HepG2 (cell line): ENCODE measurements around the gene SMIM20. TPM values are rescaled to one million over a fixed set of nuclear protein-coding genes. Genes with fewer than 3 reads are reported as not detected.

Experiments used
- ARNT ChIP-seq: fragments of 450-650 bp; IDR thresholded peaks from 2 replicates; pipeline ENCODE4 v1.6.1; 2017
- E2F2 ChIP-seq: sonication (generic); formaldehyde crosslinking; IDR thresholded peaks from 2 replicates; pipeline ENCODE4 v1.4.0; 2020; ENCODE audit warnings: missing genetic modification reagents, borderline replicate concordance
- HMGA1 ChIP-seq: sonication (generic); formaldehyde crosslinking; conservative IDR thresholded peaks from 2 replicates; pipeline ENCODE4 v1.4.0; 2020; ENCODE audit warnings: missing genetic modification reagents
- HNF4A ChIP-seq: sonication (generic); formaldehyde crosslinking; IDR thresholded peaks from 2 replicates; pipeline ENCODE4 v1.4.0; 2020; ENCODE audit warnings: missing genetic modification reagents
- LCORL ChIP-seq, 2 experiments: fragments of 450-650 bp in 1 of 2; sonication (generic) in 1 of 2; formaldehyde crosslinking in 1 of 2; IDR thresholded peaks; 2 replicates each; pipeline versions ENCODE4 v1.5.0 to v1.6.1; 2017 to 2020; ENCODE audit warnings: antibody characterized with exemption in 1 of 2, missing genetic modification reagents in 1 of 2
- MAX ChIP-seq: IDR thresholded peaks from 2 replicates; pipeline ENCODE4 v1.6.1; 2012; ENCODE audit warnings: inconsistent platforms
- MAZ ChIP-seq, 2 experiments: sonication (generic) in 1 of 2; formaldehyde crosslinking in 1 of 2; IDR thresholded peaks; 2 replicates each; pipeline versions ENCODE4 v1.5.0 to v1.6.1; 2012 to 2020; ENCODE audit warnings: low read depth in 2 of 2, mild to moderate bottlenecking in 2 of 2, borderline replicate concordance in 1 of 2, improper control_type of control experiment in 1 of 2, low read length in 1 of 2, missing genetic modification reagents in 1 of 2, moderate library complexity in 1 of 2
- MXI1 ChIP-seq: IDR thresholded peaks from 3 replicates; pipeline ENCODE4 v1.6.1; 2012; ENCODE audit warnings: low read depth, low read length, inconsistent platforms, borderline replicate concordance
- NCOR1 ChIP-seq: fragments of 200-600 bp; sonication (generic); IDR thresholded peaks from 2 replicates; pipeline ENCODE4 v1.7.0; 2017; ENCODE audit warnings: antibody characterized with exemption, low read length, borderline replicate concordance
- POLR2A ChIP-seq, 2 experiments: IDR thresholded peaks; 2 replicates each; pipeline ENCODE4 v1.6.1; 2011; ENCODE audit warnings: low read depth in 2 of 2, low read length in 2 of 2, mild to moderate bottlenecking in 1 of 2, moderate library complexity in 1 of 2; ENCODE audit not compliant: insufficient read depth in 1 of 2
- SKI ChIP-seq: fragments of 450-650 bp; IDR thresholded peaks from one replicate; pipeline ENCODE4 v1.6.1; 2018; ENCODE audit warnings: mild to moderate bottlenecking; ENCODE audit not compliant: partially characterized antibody
- SMC3 ChIP-seq: IDR thresholded peaks from 2 replicates; pipeline ENCODE4 v1.6.1; 2011; ENCODE audit warnings: low read length, improper control_type of control experiment
- SOX6 ChIP-seq, 2 experiments: fragments of 450-650 bp in 1 of 2; sonication (generic) in 1 of 2; formaldehyde crosslinking in 1 of 2; IDR thresholded peaks; 2 replicates each; pipeline versions ENCODE4 v1.4.0 to v1.6.1; 2017 to 2020; ENCODE audit warnings: antibody characterized with exemption in 1 of 2, mild to moderate bottlenecking in 1 of 2, missing genetic modification reagents in 1 of 2
- ZNF350 ChIP-seq: sonication (generic); formaldehyde crosslinking; IDR thresholded peaks from 2 replicates; pipeline ENCODE4 v1.4.0; 2020; ENCODE audit warnings: mild to moderate bottlenecking, low read depth, missing genetic modification reagents, borderline replicate concordance
- ZNF431 ChIP-seq: sonication (generic); formaldehyde crosslinking; IDR thresholded peaks from 2 replicates; pipeline ENCODE4 v1.9.0; 2022; ENCODE audit warnings: missing genetic modification reagents, low read depth, mild to moderate bottlenecking, borderline replicate concordance
- ZNF788 ChIP-seq: sonication (generic); formaldehyde crosslinking; IDR thresholded peaks from 2 replicates; pipeline ENCODE4 v1.5.0; 2020; ENCODE audit warnings: mild to moderate bottlenecking, missing genetic modification reagents, borderline replicate concordance
- ZNF816 ChIP-seq: sonication (generic); formaldehyde crosslinking; IDR thresholded peaks from 2 replicates; pipeline ENCODE4 v1.8.0; 2022; ENCODE audit warnings: missing genetic modification reagents, mild to moderate bottlenecking, borderline replicate concordance
- ZSCAN20 ChIP-seq: sonication (generic); formaldehyde crosslinking; IDR thresholded peaks from 2 replicates; pipeline ENCODE4 v1.4.0; 2020; ENCODE audit warnings: missing genetic modification reagents, mild to moderate bottlenecking, borderline replicate concordance
- polyA plus RNA-seq, 8 experiments: library from polyadenylated mRNA; depleted of rRNA in 3 of 8; stranded (reverse) in 7 of 8; unstranded in 1 of 8; fragments of >200 nt; fragmentation: Illumina TruSeq in 4 of 8; extraction: Trizol in 4 of 8; gene quantifications; 2 replicates each; pipeline versions ENCODE4 v1.2.1 to v1.2.3, GENCODE V29; 2011 to 2016; ENCODE audit warnings: low read depth in 4 of 8, missing spikeins in 1 of 8, mixed read lengths in 1 of 8; ENCODE audit not compliant: insufficient read depth in 1 of 8
- total RNA-seq, 5 experiments: library from RNA; depleted of rRNA; stranded (reverse); fragments of >200 nt; fragmentation: Illumina TruSeq; extraction: Trizol; gene quantifications; 2 replicates each; pipeline ENCODE4 v1.2.3, GENCODE V29; 2016; ENCODE audit warnings: low read depth in 1 of 5
- TF ChIP-seq, protein P1 (sequence below): sonication (generic); formaldehyde crosslinking; IDR thresholded peaks from 2 replicates; pipeline ENCODE4 v1.8.1; 2023; ENCODE audit warnings: mild to moderate bottlenecking, inconsistent platforms, moderate library complexity, missing genetic modification reagents, borderline replicate concordance
- TF ChIP-seq, protein P2 (sequence below): IDR thresholded peaks from 2 replicates; pipeline ENCODE4 v1.6.1; 2018; ENCODE audit warnings: missing genetic modification reagents, mild to moderate bottlenecking, missing compliant biosample characterization
- TF ChIP-seq, protein P3 (sequence below): sonication (generic); formaldehyde crosslinking; IDR thresholded peaks from 2 replicates; pipeline ENCODE4 v1.4.0; 2020; ENCODE audit warnings: missing genetic modification reagents

The SMIM20 gene
- total and polyA plus RNA-seq, 2 of the 13 experiments (the other 11 are each of a cell fraction or from before 2014, with no cell fraction given) = 26.3 to 30.2 TPM

- TF ChIP-seq POLR2A (IDR thresholded peaks at IDR 0.05; ENCODE audit: insufficient read depth in 1 of 2, low read depth in 2 of 2, low read length in 2 of 2) = peak in 1 of 2 experiments; percentile 56; a peak in 1 of 4 replicates
- no peak for TF ChIP-seq HMGA1 (CRISPR knock-in tag)
- peak; percentile 37; the same call in 1 of the 2 replicates for TF ChIP-seq MAX
- no peak for TF ChIP-seq ARNT
- TF ChIP-seq MXI1 = peak; percentile 70; the same call in 1 of the 3 replicates
- no peak for TF ChIP-seq ZNF431 (CRISPR knock-in tag)
- peak; percentile 75 for TF ChIP-seq MAZ (IDR thresholded peaks at IDR 0.05; ENCODE audit: borderline replicate concordance, low read depth, low read length)
- no peak for TF ChIP-seq MAZ (CRISPR knock-in tag; IDR thresholded peaks at IDR 0.05; ENCODE audit: low read depth)
- peak; percentile 35; the same call in 1 of the 2 replicates for TF ChIP-seq ZNF788
- 0 out of 2 replicates have a peak, but pooled peaks have one; percentile 47 for TF ChIP-seq ZSCAN20 (CRISPR knock-in tag)
- no peak for TF ChIP-seq SOX6 (IDR thresholded peaks at IDR 0.05)
- 0 out of 2 replicates have a peak, but pooled peaks have one; percentile 8 for TF ChIP-seq SOX6 (CRISPR knock-in tag; IDR thresholded peaks at IDR 0.05)
- TF ChIP-seq, protein P1, sequence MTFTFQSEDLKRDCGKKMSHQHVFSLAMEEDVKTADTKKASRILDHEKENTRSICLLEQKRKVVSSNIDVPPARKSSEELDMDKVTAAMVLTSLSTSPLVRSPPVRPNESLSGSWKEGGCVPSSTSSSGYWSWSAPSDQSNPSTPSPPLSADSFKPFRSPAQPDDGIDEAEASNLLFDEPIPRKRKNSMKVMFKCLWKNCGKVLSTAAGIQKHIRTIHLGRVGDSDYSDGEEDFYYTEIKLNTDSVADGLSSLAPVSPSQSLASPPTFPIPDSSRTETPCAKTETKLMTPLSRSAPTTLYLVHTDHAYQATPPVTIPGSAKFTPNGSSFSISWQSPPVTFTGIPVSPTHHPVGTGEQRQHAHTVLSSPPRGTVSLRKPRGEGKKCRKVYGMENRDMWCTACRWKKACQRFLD (CRISPR knock-in tag) = no peak
- peak; percentile 14; the same call in 1 of the 2 replicates for TF ChIP-seq SMC3
- peak; percentile 80 for TF ChIP-seq HNF4A
- no peak for TF ChIP-seq E2F2 (CRISPR knock-in tag)
- TF ChIP-seq, protein P2, sequence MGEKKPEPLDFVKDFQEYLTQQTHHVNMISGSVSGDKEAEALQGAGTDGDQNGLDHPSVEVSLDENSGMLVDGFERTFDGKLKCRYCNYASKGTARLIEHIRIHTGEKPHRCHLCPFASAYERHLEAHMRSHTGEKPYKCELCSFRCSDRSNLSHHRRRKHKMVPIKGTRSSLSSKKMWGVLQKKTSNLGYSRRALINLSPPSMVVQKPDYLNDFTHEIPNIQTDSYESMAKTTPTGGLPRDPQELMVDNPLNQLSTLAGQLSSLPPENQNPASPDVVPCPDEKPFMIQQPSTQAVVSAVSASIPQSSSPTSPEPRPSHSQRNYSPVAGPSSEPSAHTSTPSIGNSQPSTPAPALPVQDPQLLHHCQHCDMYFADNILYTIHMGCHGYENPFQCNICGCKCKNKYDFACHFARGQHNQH (CRISPR knock-in tag) = peak; percentile 52; the same call in 1 of the 2 replicates
- TF ChIP-seq ZNF350 (CRISPR knock-in tag) = no peak
- TF ChIP-seq SKI = peak; percentile 32
- peak; percentile 44; the same call in 1 of the 2 replicates for TF ChIP-seq LCORL (IDR thresholded peaks at IDR 0.05)
- no peak for TF ChIP-seq LCORL (CRISPR knock-in tag; IDR thresholded peaks at IDR 0.05)
- no peak for TF ChIP-seq ZNF816 (CRISPR knock-in tag)
- TF ChIP-seq, protein P3, sequence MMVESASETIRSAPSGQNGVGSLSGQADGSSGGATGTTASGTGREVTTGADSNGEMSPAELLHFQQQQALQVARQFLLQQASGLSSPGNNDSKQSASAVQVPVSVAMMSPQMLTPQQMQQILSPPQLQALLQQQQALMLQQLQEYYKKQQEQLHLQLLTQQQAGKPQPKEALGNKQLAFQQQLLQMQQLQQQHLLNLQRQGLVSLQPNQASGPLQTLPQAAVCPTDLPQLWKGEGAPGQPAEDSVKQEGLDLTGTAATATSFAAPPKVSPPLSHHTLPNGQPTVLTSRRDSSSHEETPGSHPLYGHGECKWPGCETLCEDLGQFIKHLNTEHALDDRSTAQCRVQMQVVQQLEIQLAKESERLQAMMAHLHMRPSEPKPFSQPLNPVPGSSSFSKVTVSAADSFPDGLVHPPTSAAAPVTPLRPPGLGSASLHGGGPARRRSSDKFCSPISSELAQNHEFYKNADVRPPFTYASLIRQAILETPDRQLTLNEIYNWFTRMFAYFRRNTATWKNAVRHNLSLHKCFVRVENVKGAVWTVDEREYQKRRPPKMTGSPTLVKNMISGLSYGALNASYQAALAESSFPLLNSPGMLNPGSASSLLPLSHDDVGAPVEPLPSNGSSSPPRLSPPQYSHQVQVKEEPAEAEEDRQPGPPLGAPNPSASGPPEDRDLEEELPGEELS = peak; percentile 73
- 0 out of 2 replicates have a peak, but pooled peaks have one; percentile 11 for TF ChIP-seq NCOR1
These were observed 35.2 kb downstream of the SMIM20 start (continued) for GRCh38 chr4:25949173-25949748.
